GM23248 (cell line): ENCODE data around the gene LRRC74A. TPM values are rescaled to one million over a fixed set of nuclear protein-coding genes. Genes with fewer than 3 reads are reported as not detected.

ENCODE experiments used
- DNase-seq: peaks from one replicate; pipeline ENCODE4 v3.0.0-alpha.2; 2015
- H2AFZ ChIP-seq: fragments of 200-600 bp; sonication (generic); 2 replicates; pipeline ENCODE4 v1.6.1; 2016; ENCODE audit warnings: antibody characterized with exemption
- H3F3A ChIP-seq: fragments of 200-600 bp; sonication (generic); 2 replicates; pipeline ENCODE4 v1.6.1; 2016; ENCODE audit warnings: mild to moderate bottlenecking, antibody characterized with exemption, mixed run types; ENCODE audit not compliant: insufficient read depth
- H3K27ac ChIP-seq: fragments of 200-600 bp; sonication (generic); 2 replicates; pipeline ENCODE4 v1.5.1; 2016; ENCODE audit warnings: mild to moderate bottlenecking
- H3K27me3 ChIP-seq: fragments of 200-600 bp; sonication (generic); replicated peaks from 2 replicates; pipeline ENCODE4 v1.6.1; 2016; ENCODE audit warnings: mild to moderate bottlenecking; ENCODE audit not compliant: insufficient read depth
- H3K36me3 ChIP-seq: fragments of 200-600 bp; sonication (generic); 2 replicates; pipeline ENCODE4 v1.6.1; 2016; ENCODE audit warnings: low read depth, mild to moderate bottlenecking
- H3K4me1 ChIP-seq: fragments of 200-600 bp; sonication (generic); 2 replicates; pipeline ENCODE4 v1.6.1; 2016; ENCODE audit warnings: mild to moderate bottlenecking; ENCODE audit not compliant: insufficient read depth
- H3K4me2 ChIP-seq: fragments of 200-600 bp; sonication (generic); one replicate; pipeline ENCODE4 v1.6.1; 2016; ENCODE audit warnings: mild to moderate bottlenecking; ENCODE audit not compliant: unreplicated experiment
- H3K4me3 ChIP-seq: fragments of 200-600 bp; sonication (generic); 2 replicates; pipeline ENCODE4 v1.5.1; 2016; ENCODE audit warnings: mild to moderate bottlenecking
- H3K79me2 ChIP-seq: fragments of 200-600 bp; sonication (generic); 2 replicates; pipeline ENCODE4 v1.6.1; 2016; ENCODE audit warnings: mild to moderate bottlenecking; ENCODE audit not compliant: insufficient read depth
- H3K9ac ChIP-seq: fragments of 200-600 bp; sonication (generic); 2 replicates; pipeline ENCODE4 v1.6.1; 2016; ENCODE audit warnings: mild to moderate bottlenecking
- H3K9me2 ChIP-seq: fragments of 200-600 bp; sonication (generic); 2 replicates; pipeline ENCODE4 v1.6.1; 2016; ENCODE audit warnings: mixed run types, mild to moderate bottlenecking, moderate library complexity; ENCODE audit not compliant: insufficient read depth
- H3K9me3 ChIP-seq: fragments of 200-600 bp; sonication (generic); one replicate; pipeline ENCODE4 v1.6.1; 2017; ENCODE audit warnings: low read depth
- H4K20me1 ChIP-seq: fragments of 200-600 bp; sonication (generic); 2 replicates; pipeline ENCODE4 v1.6.0; 2016; ENCODE audit not compliant: insufficient read depth
- EZH2 ChIP-seq: fragments of 200-600 bp; sonication (generic); IDR thresholded peaks from 2 replicates; pipeline ENCODE4 v1.6.1; 2018; ENCODE audit warnings: antibody characterized with exemption, mild to moderate bottlenecking; ENCODE audit not compliant: insufficient read depth, poor library complexity, severe bottlenecking
- EZH2phosphoT487 ChIP-seq: fragments of 200-600 bp; sonication (generic); IDR thresholded peaks from 2 replicates; pipeline ENCODE4 v1.6.1; 2018; ENCODE audit warnings: antibody characterized with exemption, moderate library complexity, mild to moderate bottlenecking, low read depth; ENCODE audit not compliant: insufficient read depth
- WGBS, 2 experiments: methylation state at CpG; one replicate each; pipeline ENCODE4 v1.1.6; 2015 to 2017; ENCODE audit warnings: low lambda C conversion rate in 2 of 2, low coverage in 1 of 2; ENCODE audit errors: missing lambda C conversion rate in 2 of 2; 5-methylcytosine and 5-hydroxymethylcytosine counted together
- in situ Hi-C: fragments of 300-500 bp; cut with MboI; formaldehyde crosslinking; loops from 2 replicates; pipeline ENCODE4 v1.15.0; 2020
- polyA plus RNA-seq: library from polyadenylated mRNA; unstranded; fragments of >200 nt; fragmentation: Nextera tagmentation; extraction: Ambion mirVana; gene quantifications from 2 replicates; pipeline ENCODE4 v1.2.1, GENCODE V29; 2016
- total RNA-seq: library from RNA; depleted of rRNA; stranded (reverse); fragments of >200 nt; shearing (Covaris generic); gene quantifications from 2 replicates; pipeline ENCODE4 v1.2.3, GENCODE V29; 2014

LRRC74A gene
- total and polyA plus RNA-seq, 2 experiments from 2014 or later = not detected

GRCh38 chr14:76781648-76782051 is 44.6 kb upstream of the LRRC74A start:
- Histone ChIP-seq H3K27me3 (no peaks in the 10 kb centered on the region), H2AFZ (no peak overlapping the region), H4K20me1 (no peaks in the 10 kb centered on the region), H3F3A (no peaks in the 10 kb centered on the region), H3K9me2 (no peaks in the 10 kb centered on the region), H3K79me2 (no peaks in the 10 kb centered on the region), H3K9me3 (no peaks in the 10 kb centered on the region), H3K36me3 (no peaks in the 10 kb centered on the region), H3K4me2 (no peak overlapping the region), H3K4me3 (no peak overlapping the region), H3K9ac (no peak overlapping the region), H3K27ac (no peak overlapping the region), H3K4me1 (no peaks in the 10 kb centered on the region)
- no peak for TF ChIP-seq EZH2phosphoT487
- TF ChIP-seq EZH2 = no peak
- DNase-seq = no peak
- in situ Hi-C loops = no loop called here
- 98 to 100% methylated on average over 2 of the region's 2 CpGs for WGBS, 2 experiments

GRCh38 chr14:76782115-76782884 is 43.9 kb upstream of the LRRC74A start:
- no peak overlapping the region for H3K4me2 ChIP-seq
- H4K20me1 ChIP-seq = no peaks in the 10 kb centered on the region
- no peak for DNase-seq
- no peaks in the 10 kb centered on the region for H3K36me3 ChIP-seq
- in situ Hi-C loops = no loop called here
- no peaks in the 10 kb centered on the region for H3K4me1 ChIP-seq
- no peak overlapping the region for H2AFZ ChIP-seq
- H3K9ac ChIP-seq = no peak overlapping the region
- TF ChIP-seq EZH2phosphoT487 = no peak
- WGBS, 2 experiments = 77 to 78% methylated on average over 10 of the region's 10 CpGs
- no peaks in the 10 kb centered on the region for H3K27me3 ChIP-seq
- H3K79me2 ChIP-seq = no peaks in the 10 kb centered on the region
- no peak overlapping the region for H3K27ac ChIP-seq
- H3K9me3 ChIP-seq = no peaks in the 10 kb centered on the region
- H3K4me3 ChIP-seq = no peak overlapping the region
- no peaks in the 10 kb centered on the region for H3F3A ChIP-seq
- no peaks in the 10 kb centered on the region for H3K9me2 ChIP-seq

- no peaks in the 10 kb centered on the region for H3K79me2 ChIP-seq
- H3K27me3 ChIP-seq = no peaks in the 10 kb centered on the region
- WGBS, 2 experiments = 68 to 71% methylated on average over 9 of the region's 9 CpGs
- no peaks in the 10 kb centered on the region for H3K36me3 ChIP-seq
- no peaks in the 10 kb centered on the region for H3K4me1 ChIP-seq
- TF ChIP-seq EZH2phosphoT487 = no peak
- TF ChIP-seq EZH2 = no peak
- no peaks in the 10 kb centered on the region for H3K9me2 ChIP-seq
- no peak for DNase-seq
- no peak overlapping the region for H3K9ac ChIP-seq
- H3K27ac ChIP-seq = no peak overlapping the region
- H3K4me3 ChIP-seq = no peak overlapping the region
- no peaks in the 10 kb centered on the region for H4K20me1 ChIP-seq
- no peaks in the 10 kb centered on the region for H3F3A ChIP-seq
- no peak overlapping the region for H3K4me2 ChIP-seq
- H3K9me3 ChIP-seq = no peaks in the 10 kb centered on the region
- in situ Hi-C loops = no loop called here
- H2AFZ ChIP-seq = no peak overlapping the region
These were observed 43.2 kb upstream of the LRRC74A start for GRCh38 chr14:76782885-76783566.

GRCh38 chr14:76784266-76784874 is 41.8 kb upstream of the LRRC74A start:
- Histone ChIP-seq H3K36me3 (no peaks in the 10 kb centered on the region), H3K79me2 (no peaks in the 10 kb centered on the region), H3K9me2 (no peaks in the 10 kb centered on the region), H3K4me2 (no peak overlapping the region), H3K4me1 (no peaks in the 10 kb centered on the region), H3K9me3 (no peaks in the 10 kb centered on the region), H2AFZ (no peak overlapping the region), H4K20me1 (no peaks in the 10 kb centered on the region), H3K9ac (no peak overlapping the region), H3F3A (no peaks in the 10 kb centered on the region), H3K27ac (no peak overlapping the region), H3K27me3 (no peaks in the 10 kb centered on the region), H3K4me3 (no peak overlapping the region)
- WGBS, 2 experiments = 87 to 90% methylated on average over 6 of the region's 6 CpGs
- in situ Hi-C loops = no loop called here
- no peak for TF ChIP-seq EZH2
- TF ChIP-seq EZH2phosphoT487 = no peak
- DNase-seq = no peak
